Fibroblast of skin of back (primary cell): ENCODE measurements around the gene SDF2L1.
A peak's percentile ranks its signal among the peaks of the same experiment; 100 is the strongest.
"Not testable (repeated sequence)": the region's sequence is repeated elsewhere in the genome, so short reads cannot be mapped to it uniquely, and the experiment has no call there.

Experiments
- DNase-seq: peaks from one replicate; pipeline ENCODE4 v3.0.0-alpha.2; 2013

SDF2L1 gene

GRCh38 chr22:21637450-21637849, 4.7 kb upstream of the SDF2L1 start:
- DNase-seq: not testable (repeated sequence)

- DNase-seq: no peak
These were observed 2.7 kb upstream of the SDF2L1 start for GRCh38 chr22:21639359-21639758.

GRCh38 chr22:21640810-21641209, 1.3 kb upstream of the SDF2L1 start:
- no peak for DNase-seq

GRCh38 chr22:21641417-21641788, 699 bp upstream of the SDF2L1 start:
- peak; percentile 63 for DNase-seq

- DNase-seq: peak; percentile 56
These were observed 714 bp downstream of the SDF2L1 start for GRCh38 chr22:21642584-21643448.

GRCh38 chr22:21643533-21644357, 1.6 kb downstream of the SDF2L1 start:
- DNase-seq: no peak

- not testable (repeated sequence) for DNase-seq
These were observed 3.4 kb downstream of the SDF2L1 start for GRCh38 chr22:21645513-21645912.

- DNase-seq: peak; percentile 74
These were observed 4.8 kb downstream of the SDF2L1 start for GRCh38 chr22:21646608-21647590.

GRCh38 chr22:21650280-21650679, 8.2 kb downstream of the SDF2L1 start:
- no peak for DNase-seq

GRCh38 chr22:21650823-21651520, 8.9 kb downstream of the SDF2L1 start:
- DNase-seq: no peak

GRCh38 chr22:21651521-21652009, 9.5 kb downstream of the SDF2L1 start:
- no peak for DNase-seq

GRCh38 chr22:21652010-21652546, 10.0 kb downstream of the SDF2L1 start:
- peak; percentile 90 for DNase-seq

- DNase-seq: no peak
These were observed 10.7 kb downstream of the SDF2L1 start for GRCh38 chr22:21652547-21653545.

GRCh38 chr22:21657020-21657359, 14.9 kb downstream of the SDF2L1 start:
- DNase-seq: no peak

- peak; percentile 52 for DNase-seq
These were observed 15.4 kb downstream of the SDF2L1 start for GRCh38 chr22:21657360-21658032.

GRCh38 chr22:21659864-21660525, 17.9 kb downstream of the SDF2L1 start:
- DNase-seq: no peak

- DNase-seq: no peak
These were observed 18.8 kb downstream of the SDF2L1 start for GRCh38 chr22:21660904-21661303.

GRCh38 chr22:21661991-21662390, 19.9 kb downstream of the SDF2L1 start:
- DNase-seq: no peak

GRCh38 chr22:21663738-21664137, 21.6 kb downstream of the SDF2L1 start:
- no peak for DNase-seq
